ENCODE measurements around the gene C14orf93. TPM values are rescaled to one million over a fixed set of nuclear protein-coding genes. Genes with fewer than 3 reads are reported as not detected.

Gene C14orf93
- total RNA-seq, 1 experiment from 2014 or later: 7.2 TPM

- BruUV-seq (replicated peaks): no TSS peak
- CTCF ChIA-PET: interaction anchor here (1.7 kb wide), 1 partner anchor 29 kb away, joined by 4 read pairs; no protein-coding TSS in a partner anchor
Observed at GRCh38 chr14:23023795-23024152, 13.8 kb upstream of the C14orf93 start.

GRCh38 chr14:23023022-23023794, 13.3 kb upstream of the C14orf93 start:
- intact Hi-C loops (cut with micrococcal nuclease; ENCODE audit: unreplicated experiment): no loop called here
- Histone ChIP-seq H3K9me3 (no peaks in the 10 kb centered on the region), H3K36me3 (ENCODE audit: control insufficient read depth, insufficient read depth, low read length) (no peaks in the 10 kb centered on the region), H3K4me3 (ENCODE audit: low read depth, low read length) (no peak overlapping the region), H3K4me1 (peaks cover 16% of the 10 kb centered on the region), H3K27me3 (replicated peaks; ENCODE audit: control insufficient read depth, insufficient read depth, low read length) (no peaks in the 10 kb centered on the region)
- ChIA-PET CTCF (interaction anchor here (1.7 kb wide), 1 partner anchor 28 kb away, joined by 4 read pairs; no protein-coding TSS in a partner anchor), POLR2A (interaction anchor here (0.6 kb wide), 2 partner anchors 75 to 201 kb away, joined by 4 read pairs; no protein-coding TSS in a partner anchor)
- TF ChIP-seq CTCF (IDR thresholded peaks at IDR 0.05; ENCODE audit: insufficient read depth in 1 of 2, low read depth in 1 of 2, low read length in 1 of 2, severe bottlenecking in 1 of 2, unreplicated experiment in 1 of 2): no peak
- no peaks in the 10 kb centered on the region for H3K9me3 Mint-ChIP-seq (ENCODE audit: unreplicated experiment)
- no peak for DNase-seq
- BruUV-seq (replicated peaks): no TSS peak
- no peaks in the 10 kb centered on the region for H3K27me3 Mint-ChIP-seq (ENCODE audit: insufficient read depth, unreplicated experiment)
- peaks cover 14% of the 10 kb centered on the region for H3K4me1 Mint-ChIP-seq (ENCODE audit: low read depth, unreplicated experiment)
- H3K4me3 Mint-ChIP-seq (ENCODE audit: unreplicated experiment): no peak overlapping the region
- H3K27ac Mint-ChIP-seq (ENCODE audit: unreplicated experiment): peak overlapping the region; percentile 22
- H3K36me3 Mint-ChIP-seq (ENCODE audit: insufficient read depth, unreplicated experiment): peaks cover 37% of the 10 kb centered on the region

More at GRCh38 chr14:23023795-23024152, 13.8 kb upstream of the C14orf93 start:
- no peak for DNase-seq
- POLR2A ChIA-PET: interaction anchor here (0.6 kb wide), 2 partner anchors 75 to 202 kb away, joined by 4 read pairs; no protein-coding TSS in a partner anchor
- Histone ChIP-seq H3K9me3 (no peaks in the 10 kb centered on the region), H3K4me1 (peaks cover 16% of the 10 kb centered on the region), H3K27me3 (replicated peaks; ENCODE audit: control insufficient read depth, insufficient read depth, low read length) (no peaks in the 10 kb centered on the region), H3K4me3 (ENCODE audit: low read depth, low read length) (no peak overlapping the region), H3K36me3 (ENCODE audit: control insufficient read depth, insufficient read depth, low read length) (no peaks in the 10 kb centered on the region)
- intact Hi-C loops (cut with micrococcal nuclease; ENCODE audit: unreplicated experiment): no loop called here
- H3K4me1 Mint-ChIP-seq (ENCODE audit: low read depth, unreplicated experiment): peaks cover 14% of the 10 kb centered on the region
- H3K27ac Mint-ChIP-seq (ENCODE audit: unreplicated experiment): no peak overlapping the region
- no peaks in the 10 kb centered on the region for H3K9me3 Mint-ChIP-seq (ENCODE audit: unreplicated experiment)
- peaks cover 41% of the 10 kb centered on the region for H3K36me3 Mint-ChIP-seq (ENCODE audit: insufficient read depth, unreplicated experiment)
- TF ChIP-seq CTCF (IDR thresholded peaks at IDR 0.05; ENCODE audit: insufficient read depth in 1 of 2, low read depth in 1 of 2, low read length in 1 of 2, severe bottlenecking in 1 of 2, unreplicated experiment in 1 of 2): no peak
- H3K4me3 Mint-ChIP-seq (ENCODE audit: unreplicated experiment): no peak overlapping the region
- no peaks in the 10 kb centered on the region for H3K27me3 Mint-ChIP-seq (ENCODE audit: insufficient read depth, unreplicated experiment)

- Histone ChIP-seq H3K4me3 (ENCODE audit: low read depth, low read length) (no peak overlapping the region), H3K9me3 (no peaks in the 10 kb centered on the region), H3K4me1 (peaks cover 16% of the 10 kb centered on the region), H3K36me3 (ENCODE audit: control insufficient read depth, insufficient read depth, low read length) (no peaks in the 10 kb centered on the region), H3K27me3 (replicated peaks; ENCODE audit: control insufficient read depth, insufficient read depth, low read length) (no peaks in the 10 kb centered on the region)
- no peak overlapping the region for H3K27ac Mint-ChIP-seq (ENCODE audit: unreplicated experiment)
- no TSS peak for BruUV-seq (replicated peaks)
- intact Hi-C loops (cut with micrococcal nuclease; ENCODE audit: unreplicated experiment): no loop called here
- no peak for TF ChIP-seq CTCF (IDR thresholded peaks at IDR 0.05; ENCODE audit: insufficient read depth in 1 of 2, low read depth in 1 of 2, low read length in 1 of 2, severe bottlenecking in 1 of 2, unreplicated experiment in 1 of 2)
- no peaks in the 10 kb centered on the region for H3K27me3 Mint-ChIP-seq (ENCODE audit: insufficient read depth, unreplicated experiment)
- DNase-seq: no peak
- CTCF ChIA-PET: no interaction called here
- H3K4me1 Mint-ChIP-seq (ENCODE audit: low read depth, unreplicated experiment): peaks cover 14% of the 10 kb centered on the region
- POLR2A ChIA-PET: no interaction called here
- peaks cover 28% of the 10 kb centered on the region for H3K36me3 Mint-ChIP-seq (ENCODE audit: insufficient read depth, unreplicated experiment)
- no peak overlapping the region for H3K4me3 Mint-ChIP-seq (ENCODE audit: unreplicated experiment)
- H3K9me3 Mint-ChIP-seq (ENCODE audit: unreplicated experiment): no peaks in the 10 kb centered on the region
Observed at GRCh38 chr14:23021889-23022442, 12.0 kb upstream of the C14orf93 start.
